Measurements from ENCODE around the gene GTPBP4.

- no peak for TF ChIP-seq CTCF (IDR thresholded peaks at IDR 0.05; ENCODE audit: insufficient read depth, low read depth, low read length)
- TF ChIP-seq EZH2 (IDR thresholded peaks at IDR 0.05; ENCODE audit: insufficient read depth, low read length), result no peak
These were observed 59.7 kb downstream of the GTPBP4 start for GRCh38 chr10:1047937-1048336.
